ENCODE measurements around the gene SEMA3C. TPM values are rescaled to one million over a fixed set of nuclear protein-coding genes. Genes with fewer than 3 reads are reported as not detected.

The SEMA3C gene
- total and polyA plus RNA-seq, 2 donors (not counting 1 experiment from before 2014, with no cell fraction given), result 0.06 TPM; not detected in 1

DNA sequence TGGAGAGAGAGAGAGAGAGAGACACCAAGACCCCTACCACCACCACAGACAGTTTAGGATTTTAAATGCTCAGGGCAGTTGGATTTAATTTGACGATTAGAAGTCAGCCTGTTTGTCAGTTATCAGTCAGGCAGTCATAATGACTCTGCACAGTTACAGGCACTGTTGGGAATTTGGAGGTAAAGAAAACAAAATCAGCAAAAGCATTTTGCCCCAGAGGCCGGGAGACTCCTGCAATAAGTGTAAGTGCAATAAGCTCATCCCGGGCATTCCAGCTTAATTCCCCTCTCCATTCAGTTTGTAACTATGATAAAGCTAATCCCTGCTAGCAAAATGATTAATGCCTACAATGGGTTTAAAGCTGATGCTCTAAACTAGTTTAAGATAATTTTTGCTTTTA lies 13.5 kb downstream of the SEMA3C start:
- no peak overlapping the region for H2AFZ ChIP-seq (ENCODE audit: insufficient read depth, low read depth, low read length, poor library complexity, severe bottlenecking)
- H3K9me3 ChIP-seq (ENCODE audit: control extremely low read depth in 1 of 3, control insufficient read depth in 2 of 3, insufficient read depth in 1 of 3, low read length in 2 of 3), result peaks cover 0 to 3% (median 0%) of the 10 kb centered on the region in 3 donors
- no peak overlapping the region for H3K4me2 ChIP-seq (replicated peaks; ENCODE audit: low read depth, low read length, poor library complexity, severe bottlenecking)
- H3K27ac ChIP-seq (ENCODE audit: low read length in 2 of 2), result no peak overlapping the region
- no peak for DNase-seq
- Mint-ChIP-seq H3K27ac (no peak overlapping the region), H3K4me1 (no peaks in the 10 kb centered on the region), H3K4me3 (no peak overlapping the region), H3K27me3 (no peaks in the 10 kb centered on the region), H3K9me3 (ENCODE audit: insufficient read depth) (no peaks in the 10 kb centered on the region)
- H3K4me1 ChIP-seq (ENCODE audit: control insufficient read depth in 2 of 2, insufficient read depth in 2 of 2, low read length in 2 of 2), result no peaks in the 10 kb centered on the region
- POLR2A ChIA-PET, result no interaction called here
- TF ChIP-seq, protein P1, sequence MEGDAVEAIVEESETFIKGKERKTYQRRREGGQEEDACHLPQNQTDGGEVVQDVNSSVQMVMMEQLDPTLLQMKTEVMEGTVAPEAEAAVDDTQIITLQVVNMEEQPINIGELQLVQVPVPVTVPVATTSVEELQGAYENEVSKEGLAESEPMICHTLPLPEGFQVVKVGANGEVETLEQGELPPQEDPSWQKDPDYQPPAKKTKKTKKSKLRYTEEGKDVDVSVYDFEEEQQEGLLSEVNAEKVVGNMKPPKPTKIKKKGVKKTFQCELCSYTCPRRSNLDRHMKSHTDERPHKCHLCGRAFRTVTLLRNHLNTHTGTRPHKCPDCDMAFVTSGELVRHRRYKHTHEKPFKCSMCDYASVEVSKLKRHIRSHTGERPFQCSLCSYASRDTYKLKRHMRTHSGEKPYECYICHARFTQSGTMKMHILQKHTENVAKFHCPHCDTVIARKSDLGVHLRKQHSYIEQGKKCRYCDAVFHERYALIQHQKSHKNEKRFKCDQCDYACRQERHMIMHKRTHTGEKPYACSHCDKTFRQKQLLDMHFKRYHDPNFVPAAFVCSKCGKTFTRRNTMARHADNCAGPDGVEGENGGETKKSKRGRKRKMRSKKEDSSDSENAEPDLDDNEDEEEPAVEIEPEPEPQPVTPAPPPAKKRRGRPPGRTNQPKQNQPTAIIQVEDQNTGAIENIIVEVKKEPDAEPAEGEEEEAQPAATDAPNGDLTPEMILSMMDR (IDR thresholded peaks at IDR 0.05), result no peak
- TF ChIP-seq EZH2 (IDR thresholded peaks at IDR 0.05; ENCODE audit: borderline replicate concordance, insufficient read depth, low read depth, low read length, poor library complexity, severe bottlenecking), result no peak
- H3K27me3 ChIP-seq (replicated peaks in 1 of 4; ENCODE audit: control extremely low read depth in 1 of 4, control insufficient read depth in 3 of 4, insufficient read depth in 4 of 4, low read length in 3 of 4), result no peaks in the 10 kb centered on the region
- WGBS (ENCODE audit: insufficient coverage), result 86% methylated on average over 1 of the region's 3 CpGs
- H3K4me3 ChIP-seq (ENCODE audit: control extremely low read depth in 1 of 5, extremely low read depth in 1 of 5, insufficient read depth in 1 of 5, low read depth in 2 of 5, low read length in 4 of 5), result no peak overlapping the region
- H4K20me1 ChIP-seq (ENCODE audit: control insufficient read depth, insufficient read depth, low read length, poor library complexity, severe bottlenecking), result no peaks in the 10 kb centered on the region
- no peaks in the 10 kb centered on the region for H3K36me3 ChIP-seq (replicated peaks in 1 of 2; ENCODE audit: control extremely low read depth in 1 of 2, control insufficient read depth in 1 of 2, extremely low read depth in 1 of 2, insufficient read depth in 2 of 2, low read length in 1 of 2)
- no peaks in the 10 kb centered on the region for H3K79me2 ChIP-seq (ENCODE audit: control insufficient read depth, insufficient read depth, low read length)
- H3K9ac ChIP-seq (ENCODE audit: low read length), result no peak overlapping the region
- ATAC-seq (ENCODE audit: low read depth), result no peak
- CTCF ChIA-PET, result no interaction called here
- intact Hi-C loops (cut with micrococcal nuclease), result no loop called here

DNA sequence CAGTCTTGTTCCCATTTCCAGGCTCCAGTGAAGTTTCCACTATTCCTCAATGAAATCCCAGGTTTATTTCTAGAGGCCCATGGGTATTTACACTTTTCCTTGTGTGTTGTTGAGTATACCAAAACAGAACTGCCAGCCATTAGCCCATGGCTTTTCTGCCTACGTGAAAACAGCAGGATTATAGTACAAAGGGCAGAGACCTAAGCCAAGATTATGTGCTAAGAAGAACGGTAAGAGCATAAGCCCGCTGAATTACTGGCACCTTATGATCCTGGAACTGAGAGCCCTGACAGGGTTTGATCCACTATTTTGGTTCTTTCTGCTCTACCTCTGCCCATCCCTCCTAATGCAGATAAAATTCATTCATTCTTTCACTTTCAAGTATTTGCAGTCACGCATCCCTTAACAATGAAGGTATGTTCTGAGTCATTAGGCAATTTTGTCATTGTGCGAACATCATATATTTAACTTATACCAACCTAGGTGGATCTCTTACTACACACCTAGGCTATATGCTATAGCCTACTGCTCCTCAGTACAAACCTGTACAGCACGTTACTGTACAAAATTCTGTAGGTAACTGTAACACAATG lies 16.0 kb downstream of the SEMA3C start:
- H3K36me3 ChIP-seq (replicated peaks in 1 of 2; ENCODE audit: control extremely low read depth in 1 of 2, control insufficient read depth in 1 of 2, extremely low read depth in 1 of 2, insufficient read depth in 2 of 2, low read length in 1 of 2), result no peaks in the 10 kb centered on the region
- H3K27me3 Mint-ChIP-seq, result no peaks in the 10 kb centered on the region
- no peaks in the 10 kb centered on the region for H3K27me3 ChIP-seq (replicated peaks in 1 of 4; ENCODE audit: control extremely low read depth in 1 of 4, control insufficient read depth in 3 of 4, insufficient read depth in 4 of 4, low read length in 3 of 4)
- no peak overlapping the region for H3K27ac ChIP-seq (ENCODE audit: low read length in 2 of 2)
- no peaks in the 10 kb centered on the region for H3K4me1 Mint-ChIP-seq
- POLR2A ChIA-PET, result no interaction called here
- no peak for DNase-seq
- H3K4me1 ChIP-seq (ENCODE audit: control insufficient read depth in 2 of 2, insufficient read depth in 2 of 2, low read length in 2 of 2), result no peaks in the 10 kb centered on the region
- peaks cover 0 to 7% (median 0%) of the 10 kb centered on the region in 3 donors for H3K9me3 ChIP-seq (ENCODE audit: control extremely low read depth in 1 of 3, control insufficient read depth in 2 of 3, insufficient read depth in 1 of 3, low read length in 2 of 3)
- H3K79me2 ChIP-seq (ENCODE audit: control insufficient read depth, insufficient read depth, low read length), result no peaks in the 10 kb centered on the region
- H3K4me3 Mint-ChIP-seq, result no peak overlapping the region
- H3K9me3 Mint-ChIP-seq (ENCODE audit: insufficient read depth), result no peaks in the 10 kb centered on the region
- ATAC-seq (ENCODE audit: low read depth), result no peak
- 93% methylated on average over 3 of the region's 6 CpGs for WGBS (ENCODE audit: insufficient coverage)
- CTCF ChIA-PET, result no interaction called here
- H2AFZ ChIP-seq (ENCODE audit: insufficient read depth, low read depth, low read length, poor library complexity, severe bottlenecking), result no peak overlapping the region
- H3K9ac ChIP-seq (ENCODE audit: low read length), result no peak overlapping the region
- H4K20me1 ChIP-seq (ENCODE audit: control insufficient read depth, insufficient read depth, low read length, poor library complexity, severe bottlenecking), result no peaks in the 10 kb centered on the region
- H3K4me3 ChIP-seq (ENCODE audit: control extremely low read depth in 1 of 5, extremely low read depth in 1 of 5, insufficient read depth in 1 of 5, low read depth in 2 of 5, low read length in 4 of 5), result no peak overlapping the region
- intact Hi-C loops (cut with micrococcal nuclease), result no loop called here
- H3K27ac Mint-ChIP-seq, result no peak overlapping the region
- TF ChIP-seq EZH2 (IDR thresholded peaks at IDR 0.05; ENCODE audit: borderline replicate concordance, insufficient read depth, low read depth, low read length, poor library complexity, severe bottlenecking), result no peak
- no peak overlapping the region for H3K4me2 ChIP-seq (replicated peaks; ENCODE audit: low read depth, low read length, poor library complexity, severe bottlenecking)

Data from B cell (primary cell).